GM19397 (cell line): Measurements from ENCODE around the gene UBE2L3.
"Not testable (repeated sequence)": the region's sequence is repeated elsewhere in the genome, so short reads cannot be mapped to it uniquely, and the experiment has no call there.

Experiments
- ATAC-seq: cut with Tn5 transposase; IDR thresholded peaks from one replicate; pipeline ENCODE4 v1.9.1; 2021; ENCODE audit warnings: mild to moderate bottlenecking, moderate library complexity; ENCODE audit not compliant: unreplicated experiment

UBE2L3 gene

GRCh38 chr22:21570398-21570797 lies 2.9 kb downstream of the UBE2L3 start:
- ATAC-seq, result no peak

GRCh38 chr22:21571679-21572078 lies 4.2 kb downstream of the UBE2L3 start:
- no peak for ATAC-seq

- no peak for ATAC-seq
Observed at GRCh38 chr22:21573293-21573734, 5.8 kb downstream of the UBE2L3 start.

GRCh38 chr22:21573750-21574494 lies 6.4 kb downstream of the UBE2L3 start:
- ATAC-seq, result no peak

GRCh38 chr22:21579474-21579851 lies 11.9 kb downstream of the UBE2L3 start:
- no peak for ATAC-seq

- ATAC-seq, result not testable (repeated sequence)
Observed at GRCh38 chr22:21580623-21581007, 13.1 kb downstream of the UBE2L3 start.

- ATAC-seq, result not testable (repeated sequence)
Observed at GRCh38 chr22:21581009-21581713, 13.6 kb downstream of the UBE2L3 start.

GRCh38 chr22:21582801-21583740 lies 15.6 kb downstream of the UBE2L3 start:
- no peak for ATAC-seq

DNA sequence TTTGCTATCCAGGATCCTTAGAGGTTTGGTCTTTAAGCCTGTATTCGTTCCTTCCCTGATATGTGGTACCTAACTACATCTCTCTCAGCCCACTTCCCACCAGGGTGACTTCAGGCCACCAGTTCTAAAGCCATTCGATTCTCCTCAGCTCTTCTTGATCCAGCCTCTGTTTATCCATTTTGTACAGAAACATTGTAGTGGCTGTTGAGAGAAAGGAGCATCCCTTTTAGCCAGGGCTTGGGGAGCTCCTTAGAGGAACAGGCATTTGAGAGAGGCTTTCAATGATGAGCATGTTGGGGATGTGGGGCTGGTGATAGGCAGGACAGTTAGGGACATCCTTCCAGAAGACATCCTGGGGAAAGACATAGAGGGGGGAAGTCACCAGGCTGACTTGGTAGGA lies 17.9 kb downstream of the UBE2L3 start:
- no peak for ATAC-seq

DNA sequence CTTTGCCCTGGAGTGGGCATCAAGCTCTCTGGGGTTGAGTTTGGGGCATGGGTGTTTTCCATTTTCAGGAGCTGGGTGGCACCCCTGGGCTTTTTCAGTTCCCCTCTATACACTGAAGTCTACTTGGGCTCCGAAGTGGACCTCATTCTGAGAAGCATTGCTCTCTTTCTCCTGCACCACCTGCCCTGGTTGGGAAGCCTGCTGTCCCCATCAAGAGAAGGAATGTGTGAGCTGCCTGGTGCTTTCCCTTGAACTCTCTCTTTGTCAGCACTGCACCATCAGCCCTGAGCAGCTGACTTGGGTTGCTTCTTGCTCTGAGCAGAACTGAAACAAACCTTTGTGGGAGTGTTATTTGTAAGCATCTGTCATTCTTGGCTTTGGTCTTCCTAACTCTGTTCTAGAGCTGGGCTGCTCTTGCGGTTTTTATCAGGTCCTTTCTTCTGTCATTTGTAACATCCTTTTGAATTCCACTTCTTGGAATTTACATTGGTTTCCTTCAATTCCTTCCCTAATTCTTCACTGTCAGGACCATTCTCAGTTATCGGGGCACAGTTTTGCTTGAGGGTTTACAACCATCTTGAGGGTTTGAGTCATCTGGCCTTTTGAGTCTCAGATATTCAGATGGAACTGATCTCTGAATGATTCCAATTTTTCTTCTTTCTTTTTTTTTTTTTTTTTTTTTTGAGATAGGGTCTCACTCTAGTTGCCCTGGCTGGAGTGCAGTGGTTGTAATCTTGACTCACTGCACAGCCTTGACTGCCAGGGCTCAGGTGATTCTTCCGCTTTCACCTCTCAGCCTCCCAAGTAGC lies 20.5 kb downstream of the UBE2L3 start:
- peak; percentile 80 for ATAC-seq

- ATAC-seq, result no peak
Observed at GRCh38 chr22:21589396-21589795, 21.9 kb downstream of the UBE2L3 start.

DNA sequence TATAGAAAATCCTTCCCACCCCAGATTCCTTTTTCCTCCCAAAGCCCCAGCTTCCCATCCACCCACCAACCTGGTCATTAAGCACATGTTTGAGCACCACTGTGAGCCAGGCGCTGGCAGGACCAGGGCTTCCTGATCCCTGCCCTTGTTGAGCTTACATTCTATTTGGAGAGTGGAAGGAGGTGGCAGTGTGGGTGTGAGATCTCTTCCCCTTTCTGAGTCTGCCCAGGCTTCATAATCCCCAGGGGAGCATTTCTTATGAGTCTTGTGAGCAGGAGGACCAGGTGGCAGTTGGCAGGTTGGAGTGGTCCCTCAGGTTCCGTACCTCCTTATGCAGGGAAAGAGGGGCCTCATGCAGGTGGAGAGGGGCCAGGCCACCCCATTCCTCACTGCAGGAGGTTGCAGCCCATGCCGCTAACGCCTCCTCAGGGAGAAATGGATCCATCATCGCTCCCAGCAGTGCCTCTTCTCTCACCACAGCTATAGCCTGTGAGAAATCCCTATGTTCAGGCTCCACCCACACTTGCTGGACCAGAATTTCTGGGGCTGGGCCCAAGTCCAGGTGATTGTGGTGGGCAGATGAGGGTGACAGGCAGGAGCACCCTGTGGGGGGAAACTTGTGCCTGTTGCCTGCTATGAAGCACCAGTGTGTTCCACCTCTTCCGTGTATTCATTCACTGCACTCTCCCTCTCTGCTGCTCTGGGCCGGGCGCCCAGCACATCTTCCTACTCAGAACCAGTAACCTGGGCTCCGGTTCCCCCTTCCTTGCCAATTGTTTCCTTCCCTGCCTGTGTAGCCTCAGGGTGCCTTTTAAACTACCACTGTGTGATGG lies 23.5 kb downstream of the UBE2L3 start:
- no peak for ATAC-seq

GRCh38 chr22:21591695-21592094 lies 24.2 kb downstream of the UBE2L3 start:
- no peak for ATAC-seq

DNA sequence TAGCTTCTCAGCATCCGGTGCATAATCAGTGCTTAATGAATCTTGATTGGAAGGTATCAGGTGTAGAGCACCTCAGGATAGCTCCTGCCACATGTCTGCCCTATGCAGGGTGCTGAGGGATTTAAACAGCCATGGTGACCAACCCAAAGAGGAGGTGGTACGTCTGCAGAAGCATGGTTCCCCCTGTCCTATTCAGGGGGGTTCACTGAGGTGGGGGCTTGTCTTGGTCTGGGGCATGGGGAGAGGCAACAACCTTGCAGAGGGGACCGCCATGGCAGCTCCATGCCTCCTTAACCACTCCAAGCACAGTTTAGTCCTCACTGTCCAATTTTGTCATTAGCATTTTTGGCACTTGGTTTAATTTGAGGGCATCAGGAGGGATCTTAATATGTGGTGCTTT lies 24.9 kb downstream of the UBE2L3 start:
- no peak for ATAC-seq

DNA sequence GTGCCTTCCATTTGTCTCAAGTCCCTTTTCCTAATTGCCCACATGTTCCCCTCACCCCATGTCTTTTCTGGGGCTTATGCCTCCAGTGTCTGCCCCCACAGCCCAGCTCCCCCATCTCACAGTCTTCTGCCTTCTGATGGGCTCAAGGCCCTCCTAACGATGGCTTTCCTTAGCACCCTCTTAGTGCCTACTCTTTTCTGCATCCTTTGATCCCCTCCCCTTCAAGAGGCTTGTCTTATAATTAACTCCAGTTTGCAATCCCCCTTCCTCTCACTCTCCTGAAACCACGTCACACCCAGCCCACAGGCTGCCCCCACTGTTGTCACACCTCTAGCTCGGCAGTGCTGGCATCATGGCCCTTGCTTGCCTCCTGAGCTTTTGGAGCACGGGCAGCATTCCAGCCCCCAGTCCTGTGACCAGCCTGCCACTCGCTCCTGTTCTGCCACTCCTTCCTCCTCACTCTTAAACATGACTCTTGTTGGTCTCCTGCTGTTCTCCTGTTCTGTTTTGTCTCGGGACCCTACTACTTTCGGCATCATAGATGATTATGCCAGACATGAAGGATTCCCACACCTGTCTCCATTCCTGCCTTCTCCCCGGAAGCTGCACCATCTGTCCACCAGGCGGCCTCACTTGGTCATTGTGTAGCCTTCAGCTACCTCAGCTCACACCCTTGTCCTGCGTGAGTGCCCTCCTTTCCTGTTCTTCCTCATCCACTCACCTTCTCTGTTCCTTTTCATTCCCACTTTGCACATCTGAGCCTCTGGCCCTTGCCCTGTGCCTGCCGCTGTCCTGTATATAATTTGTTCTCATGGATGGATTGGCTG lies 26.1 kb downstream of the UBE2L3 start:
- no peak for ATAC-seq

GRCh38 chr22:21594865-21595452 lies 27.4 kb downstream of the UBE2L3 start:
- ATAC-seq, result no peak

GRCh38 chr22:21596356-21597135 lies 29.0 kb downstream of the UBE2L3 start:
- ATAC-seq, result not testable (repeated sequence)

- ATAC-seq, result no peak
Observed at GRCh38 chr22:21598302-21598701, 30.8 kb downstream of the UBE2L3 start.
